ENCODE results near the gene IGF1R.

The IGF1R gene

GRCh38 chr15:98888820-98889479 lies 240.6 kb downstream of the IGF1R start:
- Histone ChIP-seq H3K4me3 (replicated peaks; ENCODE audit: insufficient read depth, low read length) (no peak overlapping the region), H3K27me3 (ENCODE audit: insufficient read depth, poor library complexity, severe bottlenecking) (no peaks in the 10 kb centered on the region), H3K27ac (replicated peaks) (no peak overlapping the region)
- no peak for DNase-seq (ENCODE audit: low read depth in 1 of 2, low spot score in 1 of 2)
- TF ChIP-seq SPI1 (IDR thresholded peaks at IDR 0.05; ENCODE audit: borderline replicate concordance, low read depth) = no peak
- TF ChIP-seq CTCF (IDR thresholded peaks at IDR 0.05; ENCODE audit: insufficient read depth, low read length) = no peak
- TF ChIP-seq POLR2AphosphoS5 (IDR thresholded peaks at IDR 0.05; ENCODE audit: low read depth) = no peak
- TF ChIP-seq GABPA (IDR thresholded peaks at IDR 0.05; ENCODE audit: low read depth) = no peak
- TF ChIP-seq REST (IDR thresholded peaks at IDR 0.05; ENCODE audit: insufficient replicate concordance, low read depth) = no peak

GRCh38 chr15:98889930-98890695 lies 241.8 kb downstream of the IGF1R start:
- H3K27ac ChIP-seq (replicated peaks) = no peak overlapping the region
- DNase-seq (ENCODE audit: low read depth in 1 of 2, low spot score in 1 of 2) = no peak
- no peak for TF ChIP-seq CTCF (IDR thresholded peaks at IDR 0.05; ENCODE audit: insufficient read depth, low read length)
- TF ChIP-seq POLR2AphosphoS5 (IDR thresholded peaks at IDR 0.05; ENCODE audit: low read depth) = no peak
- no peak for TF ChIP-seq GABPA (IDR thresholded peaks at IDR 0.05; ENCODE audit: low read depth)
- no peak for TF ChIP-seq SPI1 (IDR thresholded peaks at IDR 0.05; ENCODE audit: borderline replicate concordance, low read depth)
- no peak for TF ChIP-seq REST (IDR thresholded peaks at IDR 0.05; ENCODE audit: insufficient replicate concordance, low read depth)
- no peak overlapping the region for H3K4me3 ChIP-seq (replicated peaks; ENCODE audit: insufficient read depth, low read length)
- H3K27me3 ChIP-seq (ENCODE audit: insufficient read depth, poor library complexity, severe bottlenecking) = no peaks in the 10 kb centered on the region

- Histone ChIP-seq H3K27me3 (ENCODE audit: insufficient read depth, poor library complexity, severe bottlenecking) (no peaks in the 10 kb centered on the region), H3K4me3 (replicated peaks; ENCODE audit: insufficient read depth, low read length) (no peak overlapping the region), H3K27ac (replicated peaks) (no peak overlapping the region)
- DNase-seq (ENCODE audit: low read depth in 1 of 2, low spot score in 1 of 2) = no peak
- TF ChIP-seq POLR2AphosphoS5 (IDR thresholded peaks at IDR 0.05; ENCODE audit: low read depth) (no peak), REST (IDR thresholded peaks at IDR 0.05; ENCODE audit: insufficient replicate concordance, low read depth) (no peak), CTCF (IDR thresholded peaks at IDR 0.05; ENCODE audit: insufficient read depth, low read length) (no peak), GABPA (IDR thresholded peaks at IDR 0.05; ENCODE audit: low read depth) (no peak), SPI1 (IDR thresholded peaks at IDR 0.05; ENCODE audit: borderline replicate concordance, low read depth) (no peak)
Observed at GRCh38 chr15:98891301-98891700, 243.0 kb downstream of the IGF1R start.
